Activated T-helper 17 cell treated with anti-CD3 and anti-CD28 coated beads, Interleukin-2, amount 50 U/mL, for 72 hours (primary cell): ENCODE results near the gene ZFPM1. TPM values are rescaled to one million over a fixed set of nuclear protein-coding genes. Genes with fewer than 3 reads are reported as not detected.
A peak's percentile ranks its signal among the peaks of the same experiment; 100 is the strongest.

Source experiments
- ATAC-seq: fragments of 150-1000 bp; cut with Tn5 transposase; replicated peaks from 2 replicates; pipeline ENCODE4 v1.10.0; 2021; ENCODE audit warnings: mild to moderate bottlenecking, moderate library complexity
- H3K27ac Mint-ChIP-seq: one replicate; pipeline ENCODE4 v1.8.0; 2022; ENCODE audit warnings: mixed read lengths
- H3K27me3 Mint-ChIP-seq: one replicate; pipeline ENCODE4 v1.8.0; 2022; ENCODE audit warnings: mixed read lengths
- H3K36me3 Mint-ChIP-seq: one replicate; pipeline ENCODE4 v1.8.0; 2022; ENCODE audit warnings: low read depth, mild to moderate bottlenecking, mixed read lengths
- H3K4me1 Mint-ChIP-seq: one replicate; pipeline ENCODE4 v1.8.0; 2022; ENCODE audit warnings: mixed read lengths
- H3K4me3 Mint-ChIP-seq: one replicate; pipeline ENCODE4 v1.8.0; 2022; ENCODE audit warnings: mild to moderate bottlenecking, mixed read lengths
- H3K9me3 Mint-ChIP-seq: one replicate; pipeline ENCODE4 v1.8.0; 2022; ENCODE audit warnings: mixed read lengths
- total RNA-seq, 2 donors: library from RNA; stranded (reverse); gene quantifications; one replicate each; pipeline ENCODE4 v1.2.3, GENCODE V29; 2022

The ZFPM1 gene
- total RNA-seq, 2 donors from 2014 or later, result 12.2 to 22.1 TPM

- Mint-ChIP-seq H3K27me3 (no peaks in the 10 kb centered on the region), H3K36me3 (no peaks in the 10 kb centered on the region), H3K4me3 (no peak overlapping the region), H3K9me3 (no peaks in the 10 kb centered on the region), H3K4me1 (no peaks in the 10 kb centered on the region), H3K27ac (no peak overlapping the region)
- no peak for ATAC-seq
Measured at GRCh38 chr16:88504489-88505404, 51.7 kb downstream of the ZFPM1 start.

- no peak overlapping the region for H3K27ac Mint-ChIP-seq
- peak; percentile 49 for ATAC-seq
- H3K27me3 Mint-ChIP-seq, result no peaks in the 10 kb centered on the region
- H3K9me3 Mint-ChIP-seq, result no peaks in the 10 kb centered on the region
- H3K4me1 Mint-ChIP-seq, result no peaks in the 10 kb centered on the region
- no peak overlapping the region for H3K4me3 Mint-ChIP-seq
- no peaks in the 10 kb centered on the region for H3K36me3 Mint-ChIP-seq
Measured at GRCh38 chr16:88505405-88506082, 52.5 kb downstream of the ZFPM1 start.

- H3K9me3 Mint-ChIP-seq, result no peaks in the 10 kb centered on the region
- ATAC-seq, result no peak
- no peaks in the 10 kb centered on the region for H3K4me1 Mint-ChIP-seq
- H3K27ac Mint-ChIP-seq, result no peak overlapping the region
- no peaks in the 10 kb centered on the region for H3K36me3 Mint-ChIP-seq
- H3K4me3 Mint-ChIP-seq, result no peak overlapping the region
- no peaks in the 10 kb centered on the region for H3K27me3 Mint-ChIP-seq
Measured at GRCh38 chr16:88506723-88507122, 53.6 kb downstream of the ZFPM1 start.

- Mint-ChIP-seq H3K9me3 (no peaks in the 10 kb centered on the region), H3K4me1 (no peaks in the 10 kb centered on the region), H3K27me3 (no peaks in the 10 kb centered on the region), H3K4me3 (no peak overlapping the region), H3K27ac (no peak overlapping the region), H3K36me3 (no peaks in the 10 kb centered on the region)
- no peak for ATAC-seq
Measured at GRCh38 chr16:88507231-88507743, 54.2 kb downstream of the ZFPM1 start.

- H3K4me1 Mint-ChIP-seq, result no peaks in the 10 kb centered on the region
- no peak overlapping the region for H3K27ac Mint-ChIP-seq
- no peak overlapping the region for H3K4me3 Mint-ChIP-seq
- no peaks in the 10 kb centered on the region for H3K9me3 Mint-ChIP-seq
- H3K36me3 Mint-ChIP-seq, result no peaks in the 10 kb centered on the region
- no peaks in the 10 kb centered on the region for H3K27me3 Mint-ChIP-seq
- ATAC-seq, result no peak
Measured at GRCh38 chr16:88508376-88508867, 55.3 kb downstream of the ZFPM1 start.

GRCh38 chr16:88508868-88509748 lies 56.0 kb downstream of the ZFPM1 start:
- H3K36me3 Mint-ChIP-seq, result no peaks in the 10 kb centered on the region
- no peaks in the 10 kb centered on the region for H3K4me1 Mint-ChIP-seq
- ATAC-seq, result no peak
- no peaks in the 10 kb centered on the region for H3K9me3 Mint-ChIP-seq
- H3K27me3 Mint-ChIP-seq, result no peaks in the 10 kb centered on the region
- H3K4me3 Mint-ChIP-seq, result no peak overlapping the region
- H3K27ac Mint-ChIP-seq, result no peak overlapping the region

- no peak overlapping the region for H3K27ac Mint-ChIP-seq
- H3K36me3 Mint-ChIP-seq, result no peaks in the 10 kb centered on the region
- H3K4me3 Mint-ChIP-seq, result no peak overlapping the region
- H3K4me1 Mint-ChIP-seq, result no peaks in the 10 kb centered on the region
- no peaks in the 10 kb centered on the region for H3K9me3 Mint-ChIP-seq
- no peaks in the 10 kb centered on the region for H3K27me3 Mint-ChIP-seq
- no peak for ATAC-seq
Measured at GRCh38 chr16:88509749-88510069, 56.6 kb downstream of the ZFPM1 start.

- H3K4me1 Mint-ChIP-seq, result no peaks in the 10 kb centered on the region
- H3K36me3 Mint-ChIP-seq, result no peaks in the 10 kb centered on the region
- no peak overlapping the region for H3K27ac Mint-ChIP-seq
- H3K4me3 Mint-ChIP-seq, result no peak overlapping the region
- no peak for ATAC-seq
- H3K9me3 Mint-ChIP-seq, result no peaks in the 10 kb centered on the region
- H3K27me3 Mint-ChIP-seq, result no peaks in the 10 kb centered on the region
Measured at GRCh38 chr16:88510091-88510994, 57.3 kb downstream of the ZFPM1 start.

- H3K9me3 Mint-ChIP-seq, result no peaks in the 10 kb centered on the region
- H3K36me3 Mint-ChIP-seq, result no peaks in the 10 kb centered on the region
- no peak overlapping the region for H3K27ac Mint-ChIP-seq
- no peak for ATAC-seq
- no peak overlapping the region for H3K4me3 Mint-ChIP-seq
- H3K27me3 Mint-ChIP-seq, result no peaks in the 10 kb centered on the region
- no peaks in the 10 kb centered on the region for H3K4me1 Mint-ChIP-seq
Measured at GRCh38 chr16:88511060-88511459, 58.0 kb downstream of the ZFPM1 start.

- Mint-ChIP-seq H3K27me3 (no peaks in the 10 kb centered on the region), H3K27ac (no peak overlapping the region), H3K4me1 (no peaks in the 10 kb centered on the region), H3K36me3 (no peaks in the 10 kb centered on the region), H3K9me3 (no peaks in the 10 kb centered on the region), H3K4me3 (no peak overlapping the region)
- ATAC-seq, result no peak
Measured at GRCh38 chr16:88511906-88512305, 58.8 kb downstream of the ZFPM1 start.

GRCh38 chr16:88512728-88513696 lies 59.9 kb downstream of the ZFPM1 start:
- Mint-ChIP-seq H3K27me3 (no peaks in the 10 kb centered on the region), H3K4me1 (peaks cover 4% of the 10 kb centered on the region), H3K9me3 (no peaks in the 10 kb centered on the region), H3K36me3 (no peaks in the 10 kb centered on the region), H3K4me3 (no peak overlapping the region), H3K27ac (no peak overlapping the region)
- no peak for ATAC-seq

GRCh38 chr16:88514070-88514469 lies 61.0 kb downstream of the ZFPM1 start:
- Mint-ChIP-seq H3K27me3 (no peaks in the 10 kb centered on the region), H3K9me3 (no peaks in the 10 kb centered on the region), H3K36me3 (no peaks in the 10 kb centered on the region), H3K4me1 (peaks cover 12% of the 10 kb centered on the region), H3K27ac (no peak overlapping the region), H3K4me3 (no peak overlapping the region)
- ATAC-seq, result no peak
